ENCODE data around the gene LAMA3. TPM values are rescaled to one million over a fixed set of nuclear protein-coding genes. Genes with fewer than 3 reads are reported as not detected.

LAMA3 gene
- polyA plus RNA-seq, 1 donor from 2014 or later = 3.4 TPM

DNA sequence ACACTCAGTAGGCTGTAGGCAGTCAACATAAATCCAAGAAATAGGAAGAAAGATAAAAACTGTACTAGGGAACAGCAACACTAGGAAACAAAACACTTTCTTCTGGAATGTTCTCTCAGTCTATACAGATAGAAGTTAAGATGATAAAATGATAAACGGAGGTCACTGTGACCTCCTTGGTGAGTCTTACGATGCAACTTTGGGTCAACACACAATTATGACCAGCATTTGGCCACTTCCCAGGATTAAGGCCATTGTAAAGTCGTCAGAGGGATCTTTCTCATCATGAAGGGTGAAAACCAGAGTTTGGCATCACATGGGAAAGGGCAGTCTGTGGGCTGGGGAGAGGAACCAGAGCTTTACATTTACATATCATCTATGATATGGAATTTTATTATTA is 33.4 kb downstream of the LAMA3 start:
- Histone ChIP-seq H3K4me2 (ENCODE audit: low read length) (no peak overlapping the region), H3K9ac (ENCODE audit: low read length) (no peak overlapping the region), H3K9me3 (ENCODE audit: low read length) (no peaks in the 10 kb centered on the region), H3K4me3 (ENCODE audit: low read length) (no peak overlapping the region), H3F3A (ENCODE audit: insufficient read depth, low read length, poor library complexity, severe bottlenecking) (no peaks in the 10 kb centered on the region), H3K27me3 (ENCODE audit: insufficient read depth, low read depth, low read length) (no peaks in the 10 kb centered on the region), H3K27ac (ENCODE audit: low read length) (no peak overlapping the region), H4K20me1 (ENCODE audit: insufficient read depth) (no peaks in the 10 kb centered on the region), H3K36me3 (ENCODE audit: insufficient read depth, low read length) (no peaks in the 10 kb centered on the region), H2AFZ (ENCODE audit: low read depth, low read length) (no peak overlapping the region), H3K79me2 (replicated peaks; ENCODE audit: insufficient read depth, low read length) (no peaks in the 10 kb centered on the region), H3K9me2 (ENCODE audit: insufficient read depth, low read length) (no peaks in the 10 kb centered on the region)
- TF ChIP-seq RAD21 (conservative IDR thresholded peaks at IDR 0.05) (no peak), POLR2AphosphoS5 (IDR thresholded peaks at IDR 0.05) (no peak), SMC3 (conservative IDR thresholded peaks at IDR 0.05; ENCODE audit: poor library complexity) (no peak), EP300 (conservative IDR thresholded peaks at IDR 0.05; ENCODE audit: poor library complexity, severe bottlenecking) (no peak), REST (IDR thresholded peaks at IDR 0.05; ENCODE audit: borderline replicate concordance) (no peak), EZH2 (IDR thresholded peaks at IDR 0.05; ENCODE audit: borderline replicate concordance, insufficient read depth, low read length, poor library complexity, severe bottlenecking) (no peak), TAF1 (IDR thresholded peaks at IDR 0.05; ENCODE audit: low read depth) (no peak), MXI1 (conservative IDR thresholded peaks at IDR 0.05; ENCODE audit: poor library complexity, severe bottlenecking) (no peak)
- TF ChIP-seq, protein P1, sequence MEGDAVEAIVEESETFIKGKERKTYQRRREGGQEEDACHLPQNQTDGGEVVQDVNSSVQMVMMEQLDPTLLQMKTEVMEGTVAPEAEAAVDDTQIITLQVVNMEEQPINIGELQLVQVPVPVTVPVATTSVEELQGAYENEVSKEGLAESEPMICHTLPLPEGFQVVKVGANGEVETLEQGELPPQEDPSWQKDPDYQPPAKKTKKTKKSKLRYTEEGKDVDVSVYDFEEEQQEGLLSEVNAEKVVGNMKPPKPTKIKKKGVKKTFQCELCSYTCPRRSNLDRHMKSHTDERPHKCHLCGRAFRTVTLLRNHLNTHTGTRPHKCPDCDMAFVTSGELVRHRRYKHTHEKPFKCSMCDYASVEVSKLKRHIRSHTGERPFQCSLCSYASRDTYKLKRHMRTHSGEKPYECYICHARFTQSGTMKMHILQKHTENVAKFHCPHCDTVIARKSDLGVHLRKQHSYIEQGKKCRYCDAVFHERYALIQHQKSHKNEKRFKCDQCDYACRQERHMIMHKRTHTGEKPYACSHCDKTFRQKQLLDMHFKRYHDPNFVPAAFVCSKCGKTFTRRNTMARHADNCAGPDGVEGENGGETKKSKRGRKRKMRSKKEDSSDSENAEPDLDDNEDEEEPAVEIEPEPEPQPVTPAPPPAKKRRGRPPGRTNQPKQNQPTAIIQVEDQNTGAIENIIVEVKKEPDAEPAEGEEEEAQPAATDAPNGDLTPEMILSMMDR (IDR thresholded peaks at IDR 0.05; ENCODE audit: poor library complexity, severe bottlenecking) = no peak

DNA sequence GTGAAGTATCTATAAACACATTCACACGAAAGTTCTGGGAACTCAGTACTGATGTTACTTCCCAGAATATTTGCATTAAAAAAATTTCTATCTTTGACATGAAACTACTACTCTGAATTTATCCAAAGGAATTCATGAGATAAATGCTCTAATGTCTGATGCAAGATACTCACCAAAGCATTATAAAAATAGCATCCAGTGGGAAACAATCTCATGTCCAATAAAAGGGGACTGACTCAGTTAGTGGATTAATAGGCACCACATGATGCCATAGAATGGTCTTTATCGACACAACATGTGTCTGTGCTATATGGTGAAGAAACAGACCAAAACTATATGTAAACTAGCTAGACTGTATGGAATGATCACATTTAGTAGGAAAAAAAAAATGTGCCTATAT is 33.9 kb downstream of the LAMA3 start:
- no peaks in the 10 kb centered on the region for H3K79me2 ChIP-seq (replicated peaks; ENCODE audit: insufficient read depth, low read length)
- H3K4me2 ChIP-seq (ENCODE audit: low read length) = no peak overlapping the region
- no peak overlapping the region for H3K4me3 ChIP-seq (ENCODE audit: low read length)
- H3K27ac ChIP-seq (ENCODE audit: low read length) = no peak overlapping the region
- no peaks in the 10 kb centered on the region for H3F3A ChIP-seq (ENCODE audit: insufficient read depth, low read length, poor library complexity, severe bottlenecking)
- no peaks in the 10 kb centered on the region for H3K36me3 ChIP-seq (ENCODE audit: insufficient read depth, low read length)
- no peaks in the 10 kb centered on the region for H3K9me3 ChIP-seq (ENCODE audit: low read length)
- no peaks in the 10 kb centered on the region for H4K20me1 ChIP-seq (ENCODE audit: insufficient read depth)
- TF ChIP-seq MXI1 (conservative IDR thresholded peaks at IDR 0.05; ENCODE audit: poor library complexity, severe bottlenecking) = no peak
- no peak for TF ChIP-seq TAF1 (IDR thresholded peaks at IDR 0.05; ENCODE audit: low read depth)
- no peak for TF ChIP-seq POLR2AphosphoS5 (IDR thresholded peaks at IDR 0.05)
- TF ChIP-seq EZH2 (IDR thresholded peaks at IDR 0.05; ENCODE audit: borderline replicate concordance, insufficient read depth, low read length, poor library complexity, severe bottlenecking) = no peak
- TF ChIP-seq SMC3 (conservative IDR thresholded peaks at IDR 0.05; ENCODE audit: poor library complexity) = no peak
- TF ChIP-seq RAD21 (conservative IDR thresholded peaks at IDR 0.05) = no peak
- TF ChIP-seq REST (IDR thresholded peaks at IDR 0.05; ENCODE audit: borderline replicate concordance) = no peak
- no peaks in the 10 kb centered on the region for H3K27me3 ChIP-seq (ENCODE audit: insufficient read depth, low read depth, low read length)
- no peaks in the 10 kb centered on the region for H3K9me2 ChIP-seq (ENCODE audit: insufficient read depth, low read length)
- no peak overlapping the region for H2AFZ ChIP-seq (ENCODE audit: low read depth, low read length)
- no peak overlapping the region for H3K9ac ChIP-seq (ENCODE audit: low read length)
